ENCODE results near the gene PPP1R9A.
A peak's percentile ranks its signal among the peaks of the same experiment; 100 is the strongest.

The PPP1R9A gene

DNA sequence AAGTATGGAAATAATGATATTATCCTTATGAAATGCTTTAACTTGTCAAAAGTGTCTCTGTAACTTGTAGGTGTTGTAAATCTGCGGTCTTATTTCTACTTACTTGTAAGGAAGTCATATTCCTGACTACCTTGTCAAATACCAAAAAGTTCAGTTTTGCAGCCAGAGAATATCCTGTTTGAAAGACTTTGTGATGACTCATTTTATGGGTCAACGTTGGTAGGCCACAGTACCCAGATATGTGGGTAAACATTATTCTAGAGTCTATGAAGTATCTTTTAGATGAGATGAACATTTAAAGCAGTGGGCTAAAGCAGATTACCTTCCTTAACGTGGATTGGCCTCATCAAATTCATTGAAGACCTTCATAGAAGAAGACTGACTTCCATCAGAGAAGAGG lies 195.3 kb downstream of the PPP1R9A start:
- no peak for DNase-seq

- DNase-seq: no peak
These were observed 197.3 kb downstream of the PPP1R9A start for GRCh38 chr7:95104739-95105138.

DNA sequence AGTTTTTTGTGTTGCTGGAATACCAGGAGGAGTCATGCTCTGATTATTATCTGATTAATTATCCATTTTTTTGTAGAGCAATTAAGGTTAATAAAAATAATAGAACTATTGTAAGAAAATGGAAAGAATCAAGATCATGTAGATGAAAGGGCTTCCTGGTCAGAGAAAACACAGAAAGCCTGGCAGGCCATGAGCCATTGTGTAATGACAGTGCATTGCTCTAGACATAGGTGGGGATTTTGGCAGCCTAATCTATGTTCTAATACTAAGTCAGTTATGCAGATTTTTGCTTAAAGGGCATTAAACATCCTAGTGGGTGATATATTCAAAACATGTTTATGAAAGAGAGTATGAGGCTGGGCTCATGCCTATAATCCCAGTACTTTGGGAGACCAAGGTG lies 198.2 kb downstream of the PPP1R9A start:
- DNase-seq: no peak

DNA sequence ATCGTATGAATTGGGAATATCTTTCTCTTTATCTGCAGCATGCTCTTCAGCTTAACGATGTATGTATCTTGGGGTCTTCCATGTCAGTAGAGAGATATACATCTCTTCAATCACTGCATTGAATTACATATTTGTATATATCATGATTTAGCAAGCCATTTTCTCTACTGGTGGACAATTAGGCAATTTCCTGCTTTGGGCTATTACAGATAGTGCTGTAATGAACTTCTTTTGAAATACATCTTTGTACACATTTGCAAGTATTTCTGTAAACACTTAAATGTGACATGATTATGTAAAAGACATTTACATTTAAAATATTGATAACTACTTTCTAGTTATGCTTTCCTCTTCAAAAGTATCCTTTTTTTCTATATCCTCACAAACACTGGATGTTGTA lies 199.0 kb downstream of the PPP1R9A start:
- no peak for DNase-seq

DNA sequence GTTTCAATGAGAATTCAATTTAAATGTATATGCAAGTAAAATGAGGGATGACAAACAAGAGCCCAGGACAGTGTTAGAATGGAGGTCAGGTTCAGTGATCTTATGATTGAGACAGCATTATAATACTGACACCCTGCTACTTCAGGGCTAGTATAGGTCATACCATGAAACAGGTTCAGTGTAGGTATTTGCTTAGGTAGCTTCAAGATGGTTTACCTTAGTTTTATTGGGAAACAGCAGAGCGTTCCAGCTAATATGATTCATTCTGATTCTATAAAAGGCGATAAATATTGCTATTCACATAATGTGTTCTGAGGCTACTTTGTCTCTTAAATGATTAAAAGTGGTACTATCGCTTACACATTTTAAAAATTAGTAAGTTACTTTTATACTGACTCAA lies 203.3 kb downstream of the PPP1R9A start:
- DNase-seq: no peak

DNA sequence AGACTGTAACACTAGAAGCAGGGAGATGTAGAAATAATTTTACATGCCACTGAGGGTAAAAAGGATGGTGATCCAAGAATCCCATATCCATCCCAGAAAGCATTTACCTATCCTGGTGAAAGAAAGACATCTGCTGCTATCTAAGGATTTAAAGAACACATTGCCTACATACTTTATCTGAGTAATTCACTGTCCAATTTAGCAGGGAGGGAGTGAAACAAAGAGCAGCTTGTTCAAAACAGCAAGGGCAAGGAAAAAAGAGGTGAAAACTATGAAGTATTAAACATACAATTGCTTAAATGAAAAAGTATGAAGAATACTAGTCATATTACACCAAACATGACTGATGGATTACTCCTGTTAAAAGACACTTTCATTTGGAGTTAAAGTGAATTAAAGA lies 206.2 kb downstream of the PPP1R9A start:
- DNase-seq: no peak

GRCh38 chr7:95126053-95126709 lies 218.8 kb downstream of the PPP1R9A start:
- DNase-seq: peak; percentile 75

- no peak for DNase-seq
These were observed 225.1 kb downstream of the PPP1R9A start for GRCh38 chr7:95132500-95132899.

GRCh38 chr7:95139922-95140321 lies 232.5 kb downstream of the PPP1R9A start:
- no peak for DNase-seq

DNA sequence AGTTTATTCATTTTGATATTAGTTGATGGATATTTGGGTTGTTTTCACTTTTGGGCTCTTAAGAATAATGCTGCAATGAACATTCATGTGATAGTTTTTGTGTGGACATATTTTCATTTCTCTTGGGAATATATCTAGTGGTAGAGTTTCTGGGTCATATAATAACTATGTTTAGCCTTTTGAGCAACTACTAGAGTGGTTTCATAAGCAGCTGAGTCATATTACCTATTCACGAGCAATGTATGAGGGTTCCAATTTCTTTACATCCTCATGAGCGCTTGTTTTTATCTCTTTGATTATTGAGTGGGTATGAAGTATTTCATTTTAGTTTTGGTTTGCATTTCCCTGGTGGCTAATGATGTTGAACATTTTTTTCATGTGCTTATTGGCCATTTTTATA lies 234.4 kb downstream of the PPP1R9A start:
- no peak for DNase-seq

- no peak for DNase-seq
These were observed 236.9 kb downstream of the PPP1R9A start for GRCh38 chr7:95144256-95144655.

- DNase-seq: no peak
These were observed 248.6 kb downstream of the PPP1R9A start for GRCh38 chr7:95155965-95156364.

DNA sequence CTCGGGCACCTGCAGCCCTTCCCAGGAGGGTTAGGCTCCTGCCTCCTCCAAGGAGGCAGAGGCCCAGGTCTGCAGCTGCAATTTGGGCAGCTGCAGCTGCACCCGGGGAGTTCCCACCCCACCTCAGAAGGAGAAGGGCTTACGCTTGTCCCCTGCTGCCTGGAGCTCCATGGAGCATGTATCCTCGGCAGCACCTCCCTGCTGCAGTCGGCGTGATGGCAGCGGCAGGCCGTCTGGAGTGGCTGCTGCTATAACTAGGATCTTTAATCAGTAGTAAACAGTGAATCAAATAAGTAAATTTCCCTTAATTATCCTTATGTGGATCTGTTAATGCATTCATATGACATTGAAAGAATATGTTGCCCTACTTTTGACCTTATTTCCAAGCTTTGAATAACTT lies 250.0 kb downstream of the PPP1R9A start:
- no peak for DNase-seq

DNA sequence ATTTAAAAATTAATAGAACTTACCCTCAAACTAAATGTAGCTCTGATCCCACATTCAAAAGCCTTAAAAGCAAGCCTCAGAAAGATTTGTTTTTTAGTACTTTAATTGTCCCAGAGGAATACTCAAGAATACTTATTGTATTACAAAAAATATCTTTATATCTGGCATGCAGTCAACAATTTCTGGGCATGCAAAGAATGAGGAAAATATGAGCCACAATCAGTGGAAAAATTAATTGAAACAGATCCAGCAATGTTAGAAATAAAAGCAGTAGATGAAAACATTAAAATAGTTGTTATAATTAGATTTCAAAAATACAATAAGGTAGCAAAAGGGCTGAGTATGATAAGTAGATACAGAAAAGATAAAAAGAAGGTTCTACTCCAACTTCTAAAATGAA lies 262.3 kb downstream of the PPP1R9A start:
- no peak for DNase-seq

- DNase-seq: no peak
These were observed 265.0 kb downstream of the PPP1R9A start for GRCh38 chr7:95172420-95172819.

GRCh38 chr7:95190515-95190914 lies 283.1 kb downstream of the PPP1R9A start:
- DNase-seq: no peak

- DNase-seq: no peak
These were observed 284.4 kb downstream of the PPP1R9A start for GRCh38 chr7:95191795-95192194.

DNA sequence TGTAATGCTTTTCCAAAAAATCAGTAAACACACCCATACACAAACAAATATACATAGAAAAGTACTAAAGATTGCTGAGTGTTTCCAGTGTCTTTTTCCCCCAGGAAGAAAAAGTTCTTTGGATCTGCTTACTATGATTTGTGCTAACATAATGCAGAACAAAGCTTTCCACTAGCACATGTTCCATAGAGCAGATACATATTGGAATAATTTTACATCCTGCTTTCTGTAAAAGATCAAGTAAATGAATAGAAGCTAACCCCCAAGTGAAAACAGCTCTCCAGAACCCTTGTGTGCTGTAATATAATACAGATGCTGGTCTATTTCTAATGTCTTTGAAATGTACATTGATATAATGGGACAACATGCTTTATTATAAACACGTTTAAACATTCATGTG lies 291.5 kb downstream of the PPP1R9A start:
- DNase-seq: no peak

DNA sequence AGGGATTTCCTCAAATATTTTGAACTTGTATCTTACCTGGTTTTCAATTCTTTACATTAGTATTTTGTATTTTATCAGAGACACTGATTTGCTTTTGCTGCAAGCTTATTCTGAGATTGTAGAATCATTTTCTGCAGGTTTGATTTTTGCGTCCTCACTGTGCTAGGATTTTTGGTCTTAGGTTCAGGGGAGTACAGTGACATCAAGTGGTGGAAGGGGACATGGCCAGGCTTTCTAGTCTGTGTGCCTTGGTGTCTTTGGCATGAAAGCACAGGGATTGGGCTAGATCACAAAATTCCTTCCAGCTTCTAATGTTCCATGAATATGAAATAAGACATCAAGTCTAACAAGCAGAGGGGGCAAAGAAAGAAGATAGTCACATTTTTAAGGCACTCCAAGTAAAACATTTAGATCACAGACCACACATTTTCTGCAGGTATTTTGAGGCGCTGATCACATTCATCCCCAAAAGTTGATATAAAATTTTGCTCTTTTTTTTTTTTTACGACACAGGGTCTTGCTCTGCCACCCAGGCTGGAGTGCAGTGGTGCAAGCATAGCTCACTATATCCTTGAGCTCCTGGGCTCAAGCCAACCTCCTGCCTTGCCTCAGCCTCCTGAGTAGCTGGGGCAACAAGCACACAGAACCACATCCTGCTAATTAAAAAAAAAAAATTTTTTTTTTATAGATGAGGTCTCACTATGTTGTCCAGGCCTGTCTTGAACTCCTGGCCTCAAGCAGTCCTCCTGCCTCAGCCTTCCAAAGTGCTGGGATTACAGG lies 292.6 kb downstream of the PPP1R9A start:
- peak; percentile 90 for DNase-seq

DNA sequence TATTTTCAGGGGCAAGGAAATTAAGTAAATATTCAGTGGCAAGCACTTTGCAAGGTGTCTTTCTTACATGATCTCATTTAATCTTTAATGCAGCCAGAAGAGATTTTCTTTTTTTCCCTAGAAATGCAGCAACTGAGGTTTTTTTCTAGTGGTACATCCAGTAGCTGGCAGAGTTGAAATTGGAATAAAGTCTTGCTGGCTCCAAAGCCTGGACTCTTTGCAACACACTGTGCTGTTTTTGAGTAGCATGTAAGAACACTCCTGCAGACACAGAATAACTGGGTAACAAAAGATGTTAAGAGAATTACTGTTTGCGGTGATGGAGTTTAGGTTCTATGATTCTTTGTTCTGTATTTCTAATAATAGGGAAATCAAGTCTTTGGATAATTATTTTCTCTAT lies 293.3 kb downstream of the PPP1R9A start:
- no peak for DNase-seq

DNA sequence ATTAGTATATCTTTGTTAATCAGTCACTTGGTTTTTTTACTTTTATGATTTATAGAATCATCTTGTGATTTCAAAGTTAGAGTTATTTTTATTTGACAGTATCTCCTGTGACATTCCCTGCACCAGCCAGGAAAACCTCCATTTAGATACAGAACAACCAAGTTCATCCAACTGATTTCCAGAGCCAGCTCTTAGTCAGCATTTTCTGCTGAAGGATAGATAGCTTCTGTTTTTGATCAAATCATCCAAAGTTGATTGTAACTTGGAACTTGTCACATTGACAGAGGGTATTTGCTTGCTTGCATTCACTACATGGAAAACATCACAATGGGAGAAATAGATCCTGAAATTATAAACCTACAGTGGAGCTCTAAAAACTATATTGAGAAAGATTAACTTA lies 294.3 kb downstream of the PPP1R9A start:
- DNase-seq: no peak

GRCh38 chr7:95204618-95205017 lies 297.2 kb downstream of the PPP1R9A start:
- no peak for DNase-seq

GRCh38 chr7:95205665-95206225 lies 298.4 kb downstream of the PPP1R9A start:
- DNase-seq: no peak

DNA sequence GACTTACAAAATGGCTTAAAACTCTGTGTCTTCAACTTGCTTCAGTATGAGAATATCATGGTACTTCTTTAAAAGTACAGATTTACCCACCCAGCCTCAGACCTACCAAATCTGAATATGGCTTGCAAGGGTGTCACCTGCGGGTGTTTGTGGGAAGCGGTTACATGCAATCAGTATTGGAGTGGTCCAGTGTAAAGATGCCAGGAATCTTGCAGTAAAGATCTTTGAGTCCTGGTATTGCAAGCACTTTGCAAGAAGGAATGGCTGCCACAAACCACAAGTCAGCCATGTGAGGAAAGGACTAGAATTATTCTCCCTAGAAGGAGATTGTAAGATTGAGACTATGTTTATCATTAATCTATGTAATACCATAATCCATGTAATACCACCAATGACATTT lies 301.9 kb downstream of the PPP1R9A start:
- no peak for DNase-seq
